Left lobe of liver (tissue), 1 donor: ENCODE data around the gene OR4K2. TPM values are rescaled to one million over a fixed set of nuclear protein-coding genes. Genes with fewer than 3 reads are reported as not detected.

Experiments
- total RNA-seq: library from RNA; stranded (reverse); gene quantifications from one replicate; pipeline ENCODE4 v1.2.1, GENCODE V29; 2021
- donor health status: DM: no; HTN: yes; CAD: no.

OR4K2 gene
- total RNA-seq, 1 donor from 2014 or later, result not detected

Other genes with a start within 250 kb of the OR4K2 start
- not detected for gene OR11H2, start 161.3 kb upstream of the OR4K2 start, total RNA-seq
- not detected for gene OR4Q3, start 131.6 kb upstream of the OR4K2 start, total RNA-seq
- not detected for gene OR4M1, start 101.6 kb upstream of the OR4K2 start, total RNA-seq
- not detected for gene OR4N2, start 71.4 kb upstream of the OR4K2 start, total RNA-seq
- not detected for gene OR4K5, start 45.5 kb downstream of the OR4K2 start, total RNA-seq
- not detected for gene OR4K1, start 55.8 kb downstream of the OR4K2 start, total RNA-seq
- not detected for gene OR4K15, start 100.4 kb downstream of the OR4K2 start, total RNA-seq
- gene OR4Q2, start 127.0 kb downstream of the OR4K2 start, total RNA-seq, result not detected
- gene OR4K14, start 144.2 kb downstream of the OR4K2 start, total RNA-seq, result not detected
- gene OR4K13, start 160.9 kb downstream of the OR4K2 start, total RNA-seq, result not detected
- gene OR4L1, start 184.9 kb downstream of the OR4K2 start, total RNA-seq, result not detected
- gene OR4K17, start 235.6 kb downstream of the OR4K2 start, total RNA-seq, result not detected